A204.1 (cell line): ENCODE data around the gene CPED1.
"Not testable (repeated sequence)": the region's sequence is repeated elsewhere in the genome, so short reads cannot be mapped to it uniquely, and the experiment has no call there.

ENCODE experiments used
- FAIRE-seq: peaks from 2 replicates; lab custom pipeline; 2012; peaks lifted over from hg19 to GRCh38; lab: Jason Lieb, UNC

The CPED1 gene

DNA sequence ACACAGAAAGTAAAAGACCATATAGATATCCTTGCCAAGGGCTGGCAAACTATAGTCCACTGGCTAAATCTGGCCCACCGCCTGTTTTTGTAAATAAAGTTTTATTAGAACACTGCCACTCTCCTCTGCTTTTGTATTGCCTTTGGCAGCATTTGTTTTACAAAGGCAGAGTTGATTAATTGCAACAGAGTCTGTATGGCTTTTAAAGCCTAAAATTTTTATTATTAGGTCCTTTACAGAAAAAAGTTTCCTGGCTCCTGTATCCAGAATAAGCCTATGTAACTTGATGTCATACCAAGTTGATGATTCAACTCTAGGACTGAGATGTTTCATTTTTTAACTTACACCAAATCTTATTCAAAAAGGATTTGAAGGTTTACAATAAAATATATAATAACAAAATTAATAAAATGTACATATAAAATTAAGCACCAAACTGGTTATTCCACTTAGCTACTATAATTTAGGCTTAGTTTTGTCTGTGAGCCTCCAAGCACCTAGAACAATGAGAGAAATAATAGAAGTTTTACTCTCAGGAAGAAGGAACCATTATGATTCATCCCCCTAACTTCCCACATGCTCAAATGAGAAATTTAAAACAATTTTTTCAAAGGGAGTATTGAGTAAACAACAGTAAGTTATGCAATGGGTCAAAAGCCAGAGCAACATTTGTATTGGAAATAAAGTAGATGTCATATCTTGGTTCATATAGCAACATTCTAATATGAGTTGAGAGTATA lies 31.9 kb downstream of the CPED1 start:
- no peak for FAIRE-seq

DNA sequence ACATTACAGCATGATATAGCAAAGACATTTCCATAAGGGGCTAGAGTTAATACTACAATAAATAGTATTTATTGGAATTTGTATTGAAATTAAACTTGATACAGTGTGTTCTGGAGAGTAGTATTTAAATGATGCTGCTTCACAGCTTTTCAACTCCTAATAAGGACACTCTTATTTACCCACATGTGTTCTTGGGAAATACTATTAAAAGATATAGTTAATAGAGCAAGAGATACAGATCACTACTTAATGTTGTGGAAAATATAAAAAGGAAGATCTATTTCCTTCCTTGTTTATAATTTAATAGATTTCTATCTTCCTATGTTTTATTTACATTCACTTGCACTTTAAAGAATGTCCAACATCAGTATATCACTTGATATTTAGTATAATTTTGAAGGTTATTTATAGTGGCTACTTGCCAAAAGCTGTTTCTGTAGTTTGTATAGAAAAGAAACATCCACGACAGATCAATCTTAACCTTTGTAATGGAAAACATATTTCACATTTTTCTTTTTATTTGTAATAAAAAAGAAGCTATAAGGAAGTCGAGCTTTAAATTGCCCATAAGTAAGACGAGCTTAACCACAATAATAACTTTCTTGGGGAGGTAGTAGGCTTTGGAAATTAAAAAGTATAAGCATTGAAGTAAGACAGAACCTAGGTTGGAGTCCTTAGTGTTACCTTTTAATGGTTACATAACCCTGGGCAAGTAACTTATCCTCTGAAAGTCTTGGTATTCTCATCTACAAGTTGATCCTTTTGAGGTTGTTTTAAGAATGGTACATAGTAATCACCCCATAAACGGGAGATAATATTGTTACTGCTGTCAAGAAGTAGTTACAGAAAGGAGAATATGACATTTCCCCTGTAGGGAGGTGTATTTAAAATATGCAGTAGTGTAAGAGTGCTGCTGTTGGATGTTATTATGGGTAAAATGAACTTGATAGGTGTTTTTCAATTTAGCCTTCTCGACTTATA lies 32.8 kb downstream of the CPED1 start:
- FAIRE-seq, result no peak

GRCh38 chr7:121023194-121023593 lies 34.7 kb downstream of the CPED1 start:
- FAIRE-seq, result no peak

DNA sequence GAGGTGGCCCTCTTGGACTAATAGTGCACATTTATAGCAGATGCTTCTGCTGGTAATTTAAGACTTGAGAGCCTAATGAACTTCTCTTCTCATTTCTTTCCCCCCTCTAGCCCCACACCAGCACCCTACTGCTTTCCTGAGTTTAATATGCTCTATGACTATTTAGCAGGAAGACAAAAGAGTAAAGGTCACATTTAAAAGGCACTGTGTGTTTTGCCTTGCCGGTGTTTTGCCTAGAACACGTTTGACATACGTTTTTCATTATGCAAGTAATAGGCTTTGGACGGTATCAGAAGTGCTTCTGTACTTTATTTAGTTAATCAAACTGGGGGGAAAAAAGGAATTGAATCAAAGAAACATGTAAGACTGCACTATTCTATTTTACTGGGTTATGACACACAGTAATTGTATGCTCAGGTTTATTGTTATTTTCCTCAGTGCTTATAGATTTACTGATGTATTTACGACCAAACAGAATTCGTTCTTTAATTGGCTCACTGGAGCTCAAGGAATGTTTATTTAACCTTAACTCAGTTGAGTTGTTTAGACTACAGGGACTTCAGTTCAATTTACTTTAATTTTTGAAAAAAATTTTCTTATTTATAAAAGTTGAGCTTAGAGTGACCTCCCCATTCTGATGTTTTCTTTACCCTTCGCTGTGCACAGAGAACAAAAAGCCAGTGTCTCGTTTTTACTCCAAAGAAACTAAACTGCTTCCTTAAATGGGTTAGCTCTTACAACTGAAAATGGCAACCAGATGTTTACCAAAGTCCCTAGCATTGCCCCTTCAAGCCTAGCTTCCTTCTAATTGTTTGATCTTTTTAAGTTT lies 35.4 kb downstream of the CPED1 start:
- FAIRE-seq, result no peak

DNA sequence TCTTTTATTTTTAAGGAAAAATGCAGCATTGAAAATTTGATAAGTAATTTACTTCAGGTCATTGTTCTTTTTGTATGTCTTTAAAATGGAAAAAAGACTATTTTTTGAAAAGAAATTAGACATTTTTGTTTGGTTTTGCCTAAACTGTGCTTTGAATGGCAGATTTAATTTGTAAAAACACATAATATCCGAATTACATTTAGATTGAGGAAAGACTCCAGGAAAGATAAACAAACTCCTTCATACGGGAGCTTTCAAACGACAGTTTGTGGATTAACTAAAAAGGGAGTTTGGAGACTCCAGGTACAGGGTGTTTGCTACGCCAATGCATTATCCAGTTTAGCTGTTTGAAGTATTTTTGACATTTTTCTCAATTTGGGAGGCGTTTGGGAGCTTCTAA lies 36.1 kb downstream of the CPED1 start:
- peak; percentile 16 for FAIRE-seq

GRCh38 chr7:121026159-121026558 lies 37.6 kb downstream of the CPED1 start:
- no peak for FAIRE-seq

- FAIRE-seq, result no peak
These were observed 38.1 kb downstream of the CPED1 start for GRCh38 chr7:121026577-121027111.

GRCh38 chr7:121027761-121028669 lies 39.5 kb downstream of the CPED1 start:
- no peak for FAIRE-seq

DNA sequence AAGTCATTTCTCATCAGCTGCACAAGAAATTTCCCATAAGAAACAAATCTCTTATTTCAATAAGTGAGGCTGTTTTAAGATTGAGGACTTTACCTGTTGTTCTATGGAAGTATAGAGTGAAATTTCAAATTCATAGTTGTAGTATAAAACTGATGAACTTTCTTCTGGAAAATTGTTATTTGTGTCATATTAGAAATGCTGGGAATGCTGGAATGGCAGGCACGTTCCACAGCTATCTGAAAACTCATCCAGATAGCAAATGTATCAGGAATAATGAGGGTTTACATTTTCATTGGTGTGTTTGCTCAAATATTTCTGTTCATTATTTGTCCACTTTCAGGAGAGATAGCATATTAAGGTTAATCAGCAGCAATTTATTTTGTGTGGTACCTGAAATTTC lies 40.8 kb downstream of the CPED1 start:
- FAIRE-seq, result no peak

DNA sequence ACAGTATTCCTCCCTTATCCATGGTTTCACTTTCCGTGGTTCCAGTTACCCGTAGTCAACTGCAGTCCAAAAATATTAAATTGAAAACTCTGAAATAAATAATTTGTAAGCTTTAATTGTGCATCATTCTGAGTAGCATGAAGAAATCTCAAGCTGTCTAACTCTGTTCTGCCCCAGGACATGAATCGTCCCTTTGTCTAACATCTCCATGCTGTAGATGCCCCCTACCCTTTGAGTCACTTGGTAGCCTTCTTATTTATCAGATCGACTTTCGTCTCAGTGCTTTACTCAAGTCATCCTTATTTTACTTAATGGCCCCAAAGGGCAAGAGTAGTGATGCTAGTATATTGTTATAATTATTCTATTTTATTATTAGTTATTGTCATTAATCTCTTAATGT lies 41.8 kb downstream of the CPED1 start:
- no peak for FAIRE-seq

DNA sequence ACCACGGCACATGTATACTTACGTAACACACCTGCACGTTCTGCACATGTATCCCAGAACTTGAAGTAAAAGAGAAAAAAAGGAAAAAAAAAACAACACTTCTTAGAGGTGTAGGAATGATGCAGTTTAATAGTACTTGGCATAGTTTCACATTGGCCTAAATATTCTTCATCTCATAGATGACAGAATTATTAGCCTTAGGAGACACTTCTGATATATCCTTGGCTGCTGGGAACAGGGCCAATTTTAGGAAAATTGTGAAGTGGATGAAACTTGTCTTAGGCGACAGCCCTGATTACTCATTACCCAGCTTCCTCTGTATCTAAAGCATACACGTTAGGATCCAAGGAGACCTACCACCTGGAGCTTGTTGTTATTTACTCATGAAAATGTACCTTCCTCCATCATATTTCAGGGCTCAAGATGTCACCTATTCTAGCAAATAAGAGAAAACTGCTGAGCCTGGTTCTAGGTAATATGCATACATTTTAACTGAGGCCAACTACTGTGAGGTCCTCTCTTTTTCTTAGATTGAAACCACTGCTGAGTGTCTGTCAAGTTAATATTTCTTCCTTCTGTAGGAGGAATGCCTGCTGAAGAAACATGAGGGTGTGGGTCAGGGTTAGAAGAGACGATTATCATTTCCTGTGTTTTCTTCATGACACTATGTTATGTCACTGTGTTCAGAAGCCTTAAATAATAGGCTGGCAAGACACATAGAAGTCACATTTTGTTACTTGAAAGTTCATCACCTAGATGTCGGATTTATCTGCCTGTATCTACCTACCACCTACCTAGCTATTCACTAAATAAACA lies 44.3 kb downstream of the CPED1 start:
- no peak for FAIRE-seq

DNA sequence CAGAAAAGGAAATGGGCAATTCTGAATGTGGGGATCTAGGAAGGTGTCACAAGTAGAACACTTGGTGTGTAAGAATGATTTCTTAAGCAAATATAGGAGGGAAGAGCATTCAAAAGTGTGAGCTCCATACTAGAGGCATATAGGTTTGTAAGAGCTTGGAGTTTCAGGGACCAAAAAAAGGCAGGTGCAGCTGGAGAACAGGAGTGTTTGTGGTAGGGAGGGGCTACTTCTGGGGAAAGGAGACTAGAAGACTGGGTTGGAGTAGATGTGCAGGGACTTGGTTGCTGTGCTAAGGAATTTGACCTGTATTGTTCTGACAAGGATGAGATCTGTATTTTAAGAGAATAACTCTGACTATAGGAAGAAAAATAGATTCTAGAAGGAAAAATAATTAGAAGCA lies 46.4 kb downstream of the CPED1 start:
- FAIRE-seq, result no peak

DNA sequence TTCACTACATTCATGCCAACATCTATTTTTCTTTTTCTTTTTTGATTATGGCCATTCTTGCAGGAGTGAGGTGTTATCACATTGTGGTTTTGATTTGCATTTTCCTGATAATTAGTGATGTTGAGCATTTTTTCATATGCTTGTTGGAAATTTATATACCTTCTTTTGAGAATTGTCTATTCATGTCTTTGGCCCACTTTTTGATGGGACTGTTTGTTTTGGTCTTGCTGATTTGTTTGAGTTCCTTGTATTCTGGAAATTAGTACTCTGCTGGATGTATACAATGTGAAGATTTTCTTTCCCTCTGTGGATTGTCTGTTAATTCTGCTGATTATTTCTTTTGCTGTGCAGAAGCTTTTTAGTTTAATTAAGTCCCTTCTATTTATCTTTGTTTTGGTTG lies 48.3 kb downstream of the CPED1 start:
- not testable (repeated sequence) for FAIRE-seq

DNA sequence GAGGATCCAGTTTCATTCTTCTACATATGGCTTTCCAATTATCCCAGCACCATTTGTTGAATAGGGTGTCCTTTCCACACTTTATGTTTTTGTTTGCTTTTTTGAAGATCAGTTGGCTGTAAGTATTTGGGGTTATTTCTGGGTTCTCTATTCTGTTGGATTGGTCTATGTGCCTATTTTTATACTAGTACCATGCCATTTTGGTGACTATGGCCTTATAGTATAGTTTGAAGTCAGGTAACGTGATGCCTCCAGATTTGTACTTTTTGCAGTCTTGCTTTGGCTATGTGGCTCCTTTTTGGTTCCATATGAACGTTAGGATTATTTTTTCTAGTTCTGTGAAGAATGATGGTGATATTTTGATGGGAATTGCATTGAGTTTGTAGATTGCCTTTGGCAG lies 48.8 kb downstream of the CPED1 start:
- FAIRE-seq, result not testable (repeated sequence)

DNA sequence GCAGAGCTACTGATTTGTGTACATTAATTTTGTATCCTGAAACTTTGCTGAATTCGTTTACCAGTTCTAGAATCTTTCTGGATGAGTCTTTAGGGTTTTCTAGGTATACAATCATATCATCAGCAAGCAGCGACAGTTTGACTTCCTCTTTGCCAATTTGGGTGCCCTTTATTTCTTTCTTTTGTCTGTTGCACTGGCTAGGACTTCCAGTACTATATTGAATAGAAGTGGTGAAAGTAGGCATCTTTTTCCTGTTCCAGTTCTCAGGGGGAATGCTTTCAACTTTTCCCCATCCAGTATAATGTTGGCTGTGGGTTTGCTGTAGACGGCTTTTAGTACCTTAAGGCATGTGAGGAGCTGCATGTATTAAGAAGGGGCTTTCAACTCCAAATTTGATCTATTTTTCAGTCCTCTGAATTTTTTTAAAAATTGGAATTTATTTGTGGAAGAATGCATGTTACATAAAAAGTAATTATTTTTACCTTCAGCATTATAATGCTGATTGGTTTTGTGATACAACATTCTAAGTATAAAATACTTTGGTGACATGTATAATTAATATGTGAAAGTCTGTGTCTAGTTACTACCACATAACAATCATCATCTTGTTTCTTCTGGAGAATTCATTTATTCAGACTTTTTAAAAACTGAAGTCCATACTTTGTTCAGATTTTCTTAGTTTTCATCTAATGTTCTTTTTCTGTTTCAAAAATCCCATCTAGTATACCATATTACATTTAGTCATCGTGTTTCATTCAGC lies 49.6 kb downstream of the CPED1 start:
- no peak for FAIRE-seq

DNA sequence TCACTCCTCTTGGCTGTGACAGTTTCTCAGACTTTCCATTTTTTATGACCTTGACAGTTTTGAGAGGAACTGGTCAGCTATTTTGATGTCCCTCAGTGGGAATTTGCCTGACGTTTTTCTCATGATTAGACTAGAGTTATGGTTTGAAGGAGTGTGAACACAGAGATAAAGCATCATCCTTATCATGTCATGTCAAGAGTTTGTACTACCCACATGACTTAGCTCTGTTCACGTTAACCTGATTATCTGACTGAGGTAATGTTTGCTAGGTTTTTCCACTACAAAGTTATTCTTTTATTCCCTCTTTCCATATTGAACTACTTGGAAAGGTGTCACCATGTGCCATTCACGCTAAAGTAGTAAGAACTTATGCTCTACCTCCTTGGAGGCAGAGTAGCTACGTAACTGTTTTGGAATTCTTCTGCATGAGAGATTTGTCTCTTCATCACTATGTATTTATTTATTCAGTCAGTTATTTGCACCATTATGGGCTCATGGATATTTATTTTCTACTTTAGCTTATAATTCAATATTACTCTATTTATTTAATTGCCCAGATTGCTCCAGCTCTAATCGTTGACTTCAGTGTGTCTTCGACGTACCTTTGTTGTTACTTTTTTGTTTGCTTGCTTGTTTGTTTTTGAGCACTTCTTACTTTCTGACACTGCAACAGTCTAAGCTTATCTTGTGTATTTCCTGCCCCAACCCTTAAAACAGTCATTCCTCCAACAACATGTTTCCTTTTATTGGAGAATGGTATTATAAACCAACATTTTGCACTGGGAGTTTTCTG lies 50.4 kb downstream of the CPED1 start:
- FAIRE-seq, result no peak

GRCh38 chr7:121039510-121039822 lies 51.0 kb downstream of the CPED1 start:
- no peak for FAIRE-seq

DNA sequence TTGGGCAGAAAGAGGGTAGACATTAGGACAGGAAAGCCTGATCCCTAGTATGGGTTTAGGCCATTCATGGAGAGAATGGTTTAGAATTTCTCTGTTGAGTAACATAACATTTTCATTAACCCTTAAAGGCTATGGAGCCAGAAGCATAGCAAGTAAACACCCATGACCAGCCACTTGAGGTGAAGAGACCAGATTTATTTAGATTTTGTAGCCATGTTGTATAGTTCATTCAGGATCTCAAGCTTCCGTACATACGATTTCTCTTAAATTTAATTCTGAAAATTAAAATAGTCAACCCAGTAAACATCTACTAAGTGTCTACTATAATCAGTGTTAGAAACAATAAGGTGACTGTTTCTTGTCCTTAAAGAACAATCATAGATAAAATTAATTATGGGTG lies 51.5 kb downstream of the CPED1 start:
- FAIRE-seq, result no peak
